Measurements from ENCODE around the gene ECHDC3. TPM values are rescaled to one million over a fixed set of nuclear protein-coding genes. Genes with fewer than 3 reads are reported as not detected.

Gene ECHDC3
- total RNA-seq, 1 experiment from 2014 or later: 8.9 TPM

DNA sequence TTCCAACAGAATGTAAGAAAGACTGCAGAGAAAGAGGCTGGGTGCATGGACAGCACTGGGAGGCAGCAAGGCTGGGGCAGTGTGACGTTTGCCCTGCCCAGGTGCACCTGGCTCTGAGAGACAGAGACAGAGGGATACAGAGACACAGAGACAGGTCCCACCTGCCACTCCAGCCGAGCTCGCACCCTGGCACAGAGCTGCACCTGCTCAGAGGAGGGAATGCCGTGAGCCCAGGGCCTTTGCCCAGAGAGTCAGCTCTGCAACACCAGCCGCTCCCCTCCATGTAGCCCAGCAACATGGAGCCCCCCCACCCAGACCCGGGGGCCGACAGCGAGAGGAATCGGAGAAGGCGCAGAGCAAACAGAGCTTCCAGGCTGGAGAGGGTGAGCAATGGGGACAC lies 45.7 kb downstream of the ECHDC3 start:
- Histone ChIP-seq H3K36me3 (ENCODE audit: insufficient read depth, low read length, poor library complexity, severe bottlenecking) (no peaks in the 10 kb centered on the region), H3K27ac (ENCODE audit: low read depth, low read length, poor library complexity, severe bottlenecking) (no peak overlapping the region), H3K4me3 (ENCODE audit: low read depth, low read length, poor library complexity, severe bottlenecking) (no peak overlapping the region), H3K9me3 (ENCODE audit: low read depth, low read length, poor library complexity, severe bottlenecking) (no peaks in the 10 kb centered on the region), H3K4me1 (ENCODE audit: insufficient read depth, low read length, poor library complexity, severe bottlenecking) (peaks cover 16% of the 10 kb centered on the region), H3K27me3 (replicated peaks; ENCODE audit: insufficient read depth, low read depth, low read length, poor library complexity) (no peaks in the 10 kb centered on the region)
- no peak for TF ChIP-seq EZH2 (IDR thresholded peaks at IDR 0.05; ENCODE audit: borderline replicate concordance, low read depth, low read length, poor library complexity, severe bottlenecking)
- TF ChIP-seq, protein P1, sequence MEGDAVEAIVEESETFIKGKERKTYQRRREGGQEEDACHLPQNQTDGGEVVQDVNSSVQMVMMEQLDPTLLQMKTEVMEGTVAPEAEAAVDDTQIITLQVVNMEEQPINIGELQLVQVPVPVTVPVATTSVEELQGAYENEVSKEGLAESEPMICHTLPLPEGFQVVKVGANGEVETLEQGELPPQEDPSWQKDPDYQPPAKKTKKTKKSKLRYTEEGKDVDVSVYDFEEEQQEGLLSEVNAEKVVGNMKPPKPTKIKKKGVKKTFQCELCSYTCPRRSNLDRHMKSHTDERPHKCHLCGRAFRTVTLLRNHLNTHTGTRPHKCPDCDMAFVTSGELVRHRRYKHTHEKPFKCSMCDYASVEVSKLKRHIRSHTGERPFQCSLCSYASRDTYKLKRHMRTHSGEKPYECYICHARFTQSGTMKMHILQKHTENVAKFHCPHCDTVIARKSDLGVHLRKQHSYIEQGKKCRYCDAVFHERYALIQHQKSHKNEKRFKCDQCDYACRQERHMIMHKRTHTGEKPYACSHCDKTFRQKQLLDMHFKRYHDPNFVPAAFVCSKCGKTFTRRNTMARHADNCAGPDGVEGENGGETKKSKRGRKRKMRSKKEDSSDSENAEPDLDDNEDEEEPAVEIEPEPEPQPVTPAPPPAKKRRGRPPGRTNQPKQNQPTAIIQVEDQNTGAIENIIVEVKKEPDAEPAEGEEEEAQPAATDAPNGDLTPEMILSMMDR (conservative IDR thresholded peaks at IDR 0.05; ENCODE audit: low read depth, low read length): no peak
- POLR2A ChIA-PET (ENCODE audit: low non-redundant PET): no interaction called here
- CTCF ChIA-PET: interaction anchor here (0.7 kb wide), 1 partner anchor 165 kb away, joined by 3 read pairs; no protein-coding TSS in a partner anchor
- no TSS peak for BruUV-seq (replicated peaks)
- DNase-seq (ENCODE audit: low spot score): no peak
- intact Hi-C loops (cut with micrococcal nuclease; ENCODE audit: unreplicated experiment): loop anchor here (5.0 kb wide), 1 partner anchor 34 kb away; the partner anchor contains the start of gene PROSER2

DNA sequence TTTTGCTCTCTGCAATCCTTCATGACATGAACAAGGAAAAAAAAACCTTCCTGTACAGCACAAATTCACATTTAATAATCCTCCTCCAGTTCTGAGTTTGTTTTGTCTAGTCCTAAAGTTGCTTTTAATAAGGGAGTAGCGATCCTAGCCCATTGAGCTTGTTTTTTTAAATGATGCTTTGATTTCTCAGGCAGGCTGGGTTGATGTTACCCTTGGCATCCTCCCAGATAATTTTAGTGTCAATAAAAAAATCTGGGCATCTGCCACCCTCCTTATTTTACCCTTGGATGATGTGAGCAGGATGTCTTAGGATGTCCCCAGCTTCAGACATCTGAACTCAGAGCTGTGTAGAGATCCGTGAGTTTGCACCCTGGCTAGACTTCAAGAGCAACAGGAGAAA lies 47.1 kb downstream of the ECHDC3 start:
- no peak overlapping the region for H3K4me3 ChIP-seq (ENCODE audit: low read depth, low read length, poor library complexity, severe bottlenecking)
- no TSS peak for BruUV-seq (replicated peaks)
- no peak overlapping the region for H3K27ac ChIP-seq (ENCODE audit: low read depth, low read length, poor library complexity, severe bottlenecking)
- no peak for DNase-seq (ENCODE audit: low spot score)
- H3K4me1 ChIP-seq (ENCODE audit: insufficient read depth, low read length, poor library complexity, severe bottlenecking): peaks cover 16% of the 10 kb centered on the region
- TF ChIP-seq, protein P1 (conservative IDR thresholded peaks at IDR 0.05; ENCODE audit: low read depth, low read length): no peak
- no peak for TF ChIP-seq EZH2 (IDR thresholded peaks at IDR 0.05; ENCODE audit: borderline replicate concordance, low read depth, low read length, poor library complexity, severe bottlenecking)
- no peaks in the 10 kb centered on the region for H3K36me3 ChIP-seq (ENCODE audit: insufficient read depth, low read length, poor library complexity, severe bottlenecking)
- no peaks in the 10 kb centered on the region for H3K27me3 ChIP-seq (replicated peaks; ENCODE audit: insufficient read depth, low read depth, low read length, poor library complexity)
- no peaks in the 10 kb centered on the region for H3K9me3 ChIP-seq (ENCODE audit: low read depth, low read length, poor library complexity, severe bottlenecking)
- CTCF ChIA-PET: no interaction called here
- intact Hi-C loops (cut with micrococcal nuclease; ENCODE audit: unreplicated experiment): loop anchor here (5.0 kb wide), 1 partner anchor 33 kb away; the partner anchor contains the start of gene PROSER2
- POLR2A ChIA-PET (ENCODE audit: low non-redundant PET): interaction anchor here (0.6 kb wide), 1 partner anchor 42 kb away, joined by 3 read pairs; no protein-coding TSS in a partner anchor

DNA sequence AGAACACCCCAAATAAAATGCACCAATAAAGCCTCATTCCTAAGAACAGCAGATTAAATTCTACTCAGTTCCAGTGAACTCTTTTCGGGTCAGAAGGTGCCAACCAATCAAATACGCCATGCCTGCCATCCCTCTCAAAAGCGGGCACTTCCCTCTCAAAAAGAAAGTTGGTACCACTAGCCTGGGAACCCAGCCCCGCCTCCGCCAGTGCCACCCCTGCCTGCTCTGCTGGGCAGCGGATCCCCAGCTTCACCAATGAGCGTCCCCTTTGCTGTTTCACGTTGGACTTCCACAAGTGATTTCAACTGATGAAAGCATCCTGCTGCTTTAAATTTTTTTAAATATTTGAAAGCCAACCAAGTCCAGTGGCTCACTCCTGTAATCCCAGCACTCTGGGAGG lies 47.8 kb downstream of the ECHDC3 start:
- H3K9me3 ChIP-seq (ENCODE audit: low read depth, low read length, poor library complexity, severe bottlenecking): no peaks in the 10 kb centered on the region
- TF ChIP-seq, protein P1 (conservative IDR thresholded peaks at IDR 0.05; ENCODE audit: low read depth, low read length): no peak
- no peak for TF ChIP-seq EZH2 (IDR thresholded peaks at IDR 0.05; ENCODE audit: borderline replicate concordance, low read depth, low read length, poor library complexity, severe bottlenecking)
- ChIA-PET CTCF (interaction anchor here (0.6 kb wide), 1 partner anchor 37 kb away, joined by 3 read pairs; no protein-coding TSS in a partner anchor), POLR2A (ENCODE audit: low non-redundant PET) (interaction anchor here (0.6 kb wide), 1 partner anchor 42 kb away, joined by 3 read pairs; no protein-coding TSS in a partner anchor)
- no peaks in the 10 kb centered on the region for H3K27me3 ChIP-seq (replicated peaks; ENCODE audit: insufficient read depth, low read depth, low read length, poor library complexity)
- no peak for DNase-seq (ENCODE audit: low spot score)
- H3K4me3 ChIP-seq (ENCODE audit: low read depth, low read length, poor library complexity, severe bottlenecking): no peak overlapping the region
- H3K36me3 ChIP-seq (ENCODE audit: insufficient read depth, low read length, poor library complexity, severe bottlenecking): no peaks in the 10 kb centered on the region
- intact Hi-C loops (cut with micrococcal nuclease; ENCODE audit: unreplicated experiment): loop anchor here (5.0 to 10.0 kb wide), 2 partner anchors 32 to 85 kb away; partner anchors contain the start of gene PROSER2
- H3K27ac ChIP-seq (ENCODE audit: low read depth, low read length, poor library complexity, severe bottlenecking): no peak overlapping the region
- peaks cover 20% of the 10 kb centered on the region for H3K4me1 ChIP-seq (ENCODE audit: insufficient read depth, low read length, poor library complexity, severe bottlenecking)
- no TSS peak for BruUV-seq (replicated peaks)
